ENCODE results near the gene ACSL1. TPM values are rescaled to one million over a fixed set of nuclear protein-coding genes. Genes with fewer than 3 reads are reported as not detected.

The ACSL1 gene
- total and polyA plus RNA-seq, 9 of the 15 experiments (the other 6 are each of a cell fraction or from before 2014, with no cell fraction given): 6.7 to 24.1 (median 15.0) TPM

DNA sequence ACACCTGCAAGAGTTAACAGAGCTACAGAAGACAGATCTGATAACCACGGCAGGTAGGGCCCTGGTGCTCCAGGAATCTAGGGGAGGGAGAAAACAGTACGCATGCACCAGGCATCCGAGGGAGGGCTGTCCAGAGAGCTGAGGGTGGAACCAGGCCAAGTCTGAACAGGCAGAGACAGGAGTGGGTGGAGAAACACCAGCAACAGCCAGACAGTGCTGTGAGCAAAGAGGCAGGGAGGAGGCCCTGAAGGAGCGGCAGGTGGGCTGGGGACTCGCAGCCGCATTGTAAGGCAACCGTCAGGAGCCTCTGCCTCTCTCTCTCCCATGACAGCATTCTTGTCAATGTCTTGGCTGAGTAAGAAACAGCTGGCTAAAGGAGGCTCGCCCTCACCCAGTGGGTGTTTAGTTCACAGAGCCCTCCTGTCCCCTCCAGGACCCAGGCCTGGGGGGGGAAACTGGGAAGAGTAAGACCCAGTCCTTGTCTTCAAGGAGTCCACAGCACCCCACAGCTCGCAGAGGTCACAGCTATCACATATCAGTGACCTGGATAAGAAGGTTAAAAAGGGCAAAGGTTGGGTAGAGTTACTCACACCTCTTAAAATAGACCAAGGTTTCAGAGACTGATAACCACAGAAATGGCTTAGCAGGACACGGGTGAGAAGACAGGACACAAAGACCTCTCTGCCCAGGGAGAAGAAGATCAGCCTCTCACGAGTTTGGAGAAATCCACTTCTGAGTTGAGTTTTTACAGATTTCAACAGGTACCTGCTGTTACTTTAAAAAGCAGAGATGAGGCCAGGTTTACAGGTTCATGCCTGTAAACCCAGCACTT lies 10.5 kb downstream of the ACSL1 start (continued):
- TF ChIP-seq MAZ (CRISPR knock-in tag; conservative IDR thresholded peaks at IDR 0.05 in 1 of 2, IDR thresholded peaks at IDR 0.05 in 1 of 2) (no peak; a peak in 1 of 4 replicates), KDM5B (IDR thresholded peaks at IDR 0.05; ENCODE audit: insufficient replicate concordance, low read depth, low read length) (no peak), ATF3 (IDR thresholded peaks at IDR 0.05) (peak; percentile 87), ATF3 (CRISPR knock-in tag; conservative IDR thresholded peaks at IDR 0.05) (peak; percentile 79; the same call in 1 of the 2 replicates), SMC3 (conservative IDR thresholded peaks at IDR 0.05; ENCODE audit: insufficient read depth, low read depth, low read length) (no peak), E2F1 (CRISPR knock-in tag; IDR thresholded peaks at IDR 0.05) (no peak), ZNF184 (CRISPR knock-in tag; IDR thresholded peaks at IDR 0.05) (no peak), HEY1 (CRISPR knock-in tag; IDR thresholded peaks at IDR 0.05; ENCODE audit: borderline replicate concordance) (no peak), CBX5 (IDR thresholded peaks at IDR 0.05; ENCODE audit: borderline replicate concordance, low read depth) (no peak), ZNF23 (CRISPR knock-in tag; IDR thresholded peaks at IDR 0.05) (no peak), C11orf30 (IDR thresholded peaks at IDR 0.05; ENCODE audit: low read depth) (no peak), HLTF (IDR thresholded peaks at IDR 0.05) (no peak), JUND (IDR thresholded peaks at IDR 0.05; ENCODE audit: borderline replicate concordance, low read depth, low read length) (peak; percentile 83), JUND (tag; IDR thresholded peaks at IDR 0.05; ENCODE audit: borderline replicate concordance, low read depth, low read length) (peak; percentile 65; the same call in 2 of the 3 replicates), POLR3G (IDR thresholded peaks at IDR 0.05; ENCODE audit: extremely low read depth, insufficient read length, insufficient replicate concordance) (no peak)
- TF ChIP-seq, protein P1, sequence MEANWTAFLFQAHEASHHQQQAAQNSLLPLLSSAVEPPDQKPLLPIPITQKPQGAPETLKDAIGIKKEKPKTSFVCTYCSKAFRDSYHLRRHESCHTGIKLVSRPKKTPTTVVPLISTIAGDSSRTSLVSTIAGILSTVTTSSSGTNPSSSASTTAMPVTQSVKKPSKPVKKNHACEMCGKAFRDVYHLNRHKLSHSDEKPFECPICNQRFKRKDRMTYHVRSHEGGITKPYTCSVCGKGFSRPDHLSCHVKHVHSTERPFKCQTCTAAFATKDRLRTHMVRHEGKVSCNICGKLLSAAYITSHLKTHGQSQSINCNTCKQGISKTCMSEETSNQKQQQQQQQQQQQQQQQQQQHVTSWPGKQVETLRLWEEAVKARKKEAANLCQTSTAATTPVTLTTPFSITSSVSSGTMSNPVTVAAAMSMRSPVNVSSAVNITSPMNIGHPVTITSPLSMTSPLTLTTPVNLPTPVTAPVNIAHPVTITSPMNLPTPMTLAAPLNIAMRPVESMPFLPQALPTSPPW (CRISPR knock-in tag; IDR thresholded peaks at IDR 0.05): 0 out of 2 replicates have a peak, but pooled peaks have one; percentile 41

Measured in K562 (cell line).